H1 (cell line): ENCODE data around the gene NXPH3. TPM values are rescaled to one million over a fixed set of nuclear protein-coding genes. Genes with fewer than 3 reads are reported as not detected.

Source experiments
- CTCF ChIA-PET: fragments of 300-600 bp; sonication (Branson Sonifier 250); formaldehyde crosslinking; loops from one replicate; lab custom pipeline; 2021; ENCODE audit not compliant: partially characterized antibody; lab: Charles Lee
- POLR2A ChIA-PET: fragments of 300-600 bp; sonication (Branson Sonifier 250); formaldehyde crosslinking; loops from one replicate; lab custom pipeline; 2021; ENCODE audit warnings: inconsistent platforms; ENCODE audit not compliant: partially characterized antibody; lab: Charles Lee
- DNase-seq, 2 experiments: peaks; one replicate each; pipeline versions ENCODE4 v3.0.0 to v3.0.0-alpha.2; 2010 to 2022; ENCODE audit warnings: low spot score in 2 of 2, low read depth in 1 of 2, mixed read lengths in 1 of 2
- FAIRE-seq: peaks from 2 replicates; lab custom pipeline; 2011; peaks lifted over from hg19 to GRCh38; lab: Jason Lieb, UNC
- H2AFZ ChIP-seq: 2 replicates; pipeline ENCODE4 v1.8.1; 2012; ENCODE audit warnings: low read length, inconsistent platforms
- H2AK5ac ChIP-seq: 2 replicates; pipeline ENCODE4 v1.6.1; 2013; ENCODE audit warnings: low read depth, low read length
- H2BK120ac ChIP-seq: replicated peaks from 2 replicates; pipeline ENCODE3; 2013; ENCODE audit warnings: low read depth, low read length, inconsistent platforms
- H2BK12ac ChIP-seq: 2 replicates; pipeline ENCODE4 v1.6.1; 2013; ENCODE audit warnings: low read depth, low read length
- H2BK15ac ChIP-seq: 2 replicates; pipeline ENCODE4 v1.6.1; 2013; ENCODE audit warnings: low read length
- H2BK20ac ChIP-seq: 2 replicates; pipeline ENCODE4 v1.6.1; 2013; ENCODE audit warnings: low read length
- H2BK5ac ChIP-seq: 2 replicates; pipeline ENCODE4 v1.6.1; 2013; ENCODE audit warnings: low read depth, low read length
- H3K14ac ChIP-seq: 2 replicates; pipeline ENCODE4 v1.6.1; 2013; ENCODE audit warnings: inconsistent platforms; ENCODE audit not compliant: insufficient read length
- H3K18ac ChIP-seq: 2 replicates; pipeline ENCODE4 v1.6.1; 2013; ENCODE audit warnings: low read length; ENCODE audit errors: extremely low read depth
- H3K23ac ChIP-seq: 2 replicates; pipeline ENCODE4 v1.6.1; 2013; ENCODE audit warnings: inconsistent platforms; ENCODE audit not compliant: insufficient read length
- H3K23me2 ChIP-seq: 2 replicates; pipeline ENCODE4 v1.6.1; 2013; ENCODE audit warnings: low read depth, low read length
- H3K27ac ChIP-seq: 2 replicates; pipeline ENCODE4 v1.6.1; 2011; ENCODE audit warnings: low read depth, low read length, inconsistent platforms
- H3K27me3 ChIP-seq, 4 experiments: replicated peaks in 1 of 4; 1 replicate in 1 of 4; 2 replicates in 3 of 4; pipeline versions ENCODE4 v1.6.1 to v1.8.1; 2011 to 2013; ENCODE audit warnings: low read length in 3 of 4, mild to moderate bottlenecking in 3 of 4, inconsistent platforms in 2 of 4, mixed read lengths in 2 of 4, moderate library complexity in 1 of 4; ENCODE audit not compliant: control insufficient read depth in 3 of 4, insufficient read depth in 3 of 4; ENCODE audit errors: extremely low read depth in 1 of 4
- H3K36me3 ChIP-seq, 4 experiments: 2 replicates each; pipeline versions ENCODE4 v1.6.1 to v1.8.1; 2011 to 2013; ENCODE audit warnings: mild to moderate bottlenecking in 4 of 4, low read length in 3 of 4, moderate library complexity in 2 of 4, control low read depth in 1 of 4, inconsistent platforms in 1 of 4; ENCODE audit not compliant: insufficient read depth in 4 of 4, control insufficient read depth in 2 of 4
- H3K4ac ChIP-seq: replicated peaks from 2 replicates; pipeline ENCODE3; 2013; ENCODE audit warnings: low read length, low read depth, mixed read lengths, inconsistent platforms; ENCODE audit not compliant: insufficient read length
- H3K4me1 ChIP-seq, 4 experiments: replicated peaks in 1 of 4; 1 replicate in 1 of 4; 2 replicates in 3 of 4; pipeline versions ENCODE4 v1.6.1 to v1.8.1; 2011 to 2013; ENCODE audit warnings: low read length in 3 of 4, inconsistent platforms in 2 of 4, mixed read lengths in 1 of 4; ENCODE audit not compliant: insufficient read depth in 4 of 4, control insufficient read depth in 3 of 4
- H3K4me2 ChIP-seq, 2 experiments: 2 replicates each; pipeline versions ENCODE4 v1.6.1 to v1.8.1; 2011 to 2013; ENCODE audit warnings: low read depth in 2 of 2, low read length in 2 of 2, control low read depth in 1 of 2, inconsistent platforms in 1 of 2, mild to moderate bottlenecking in 1 of 2; ENCODE audit not compliant: insufficient read depth in 1 of 2
- H3K4me3 ChIP-seq, 4 experiments: fragments of 200-600, 300-600 bp in 1 of 4; sonication (generic), shearing (Covaris generic), sonication (Bioruptor Twin) in 1 of 4; 2 replicates each; pipeline versions ENCODE4 v1.5.1 to v1.8.1; 2011 to 2016; ENCODE audit warnings: low read length in 4 of 4, low read depth in 3 of 4, control low read depth in 2 of 4, inconsistent platforms in 2 of 4, mild to moderate bottlenecking in 2 of 4, mixed read lengths in 1 of 4, moderate library complexity in 1 of 4; ENCODE audit not compliant: insufficient read depth in 2 of 4; ENCODE audit errors: extremely low read depth in 1 of 4
- H3K56ac ChIP-seq: replicated peaks from 2 replicates; pipeline ENCODE3; 2013; ENCODE audit warnings: low read depth, mild to moderate bottlenecking, mixed read lengths, low read length, inconsistent platforms; ENCODE audit not compliant: insufficient read length
- H3K79me1 ChIP-seq: 2 replicates; pipeline ENCODE4 v1.6.1; 2013; ENCODE audit warnings: low read depth, low read length, control low read depth
- H3K79me2 ChIP-seq, 2 experiments: 2 replicates each; pipeline versions ENCODE4 v1.6.1 to v1.8.1; 2012 to 2013; ENCODE audit warnings: low read length in 2 of 2, mild to moderate bottlenecking in 2 of 2, inconsistent platforms in 1 of 2; ENCODE audit not compliant: insufficient read depth in 2 of 2, control insufficient read depth in 1 of 2
- H3K9ac ChIP-seq, 4 experiments: replicated peaks in 1 of 4; 1 replicate in 1 of 4; 2 replicates in 3 of 4; pipeline versions ENCODE4 v1.6.1 to v1.8.1; 2011 to 2013; ENCODE audit warnings: low read depth in 3 of 4, low read length in 3 of 4, control low read depth in 2 of 4, mild to moderate bottlenecking in 2 of 4, moderate library complexity in 2 of 4, inconsistent platforms in 1 of 4; ENCODE audit errors: extremely low read depth in 1 of 4
- H3K9me3 ChIP-seq, 2 experiments: 2 replicates each; pipeline versions ENCODE4 v1.6.1 to v1.8.1; 2012 to 2013; ENCODE audit warnings: mild to moderate bottlenecking in 2 of 2, moderate library complexity in 2 of 2, control low read depth in 1 of 2, inconsistent platforms in 1 of 2, low read depth in 1 of 2, low read length in 1 of 2, mixed read lengths in 1 of 2; ENCODE audit not compliant: insufficient read depth in 2 of 2
- H4K20me1 ChIP-seq, 2 experiments: replicated peaks in 1 of 2; 2 replicates each; pipeline versions ENCODE3 to v1.8.1; 2011 to 2013; ENCODE audit warnings: inconsistent platforms in 2 of 2, low read length in 2 of 2, mild to moderate bottlenecking in 1 of 2; ENCODE audit not compliant: insufficient read depth in 2 of 2, control insufficient read depth in 1 of 2
- H4K5ac ChIP-seq: 2 replicates; pipeline ENCODE4 v1.6.1; 2013; ENCODE audit warnings: low read length, low read depth, mixed read lengths, inconsistent platforms; ENCODE audit not compliant: insufficient read length
- H4K8ac ChIP-seq: 2 replicates; pipeline ENCODE4 v1.8.0; 2013; ENCODE audit warnings: mild to moderate bottlenecking, moderate library complexity, low read length, inconsistent platforms; ENCODE audit not compliant: insufficient read depth; ENCODE audit errors: extremely low read depth
- H4K91ac ChIP-seq: replicated peaks from 2 replicates; pipeline ENCODE3; 2013; ENCODE audit warnings: low read length, mixed read lengths, inconsistent platforms; ENCODE audit not compliant: insufficient read length
- ATF3 ChIP-seq: IDR thresholded peaks from 2 replicates; pipeline ENCODE4 v1.6.1; 2011; ENCODE audit warnings: low read depth, mild to moderate bottlenecking, low read length; ENCODE audit not compliant: insufficient read depth
- BACH1 ChIP-seq: IDR thresholded peaks from 2 replicates; pipeline ENCODE4 v1.6.1; 2012; ENCODE audit warnings: low read length, improper control_type of control experiment
- CBX5 ChIP-seq: fragments of 300-800, 300-1000 bp; sonication (generic); IDR thresholded peaks from 2 replicates; pipeline ENCODE4 v1.7.1; 2016; ENCODE audit warnings: antibody characterized with exemption, low read length, low read depth
- CBX8 ChIP-seq: fragments of 300-800, 300-1000 bp; sonication (generic); IDR thresholded peaks from 2 replicates; pipeline ENCODE4 v1.7.1; 2016; ENCODE audit warnings: low read depth, low read length, borderline replicate concordance
- CTBP2 ChIP-seq: IDR thresholded peaks from 2 replicates; pipeline ENCODE4 v1.7.0; 2011; ENCODE audit warnings: borderline replicate concordance, mild to moderate bottlenecking, moderate library complexity, mixed read lengths, low read length; ENCODE audit not compliant: insufficient read depth, insufficient read length
- HDAC6 ChIP-seq: IDR thresholded peaks from one replicate; pipeline ENCODE4 v1.7.1; 2012; ENCODE audit warnings: low read depth, mild to moderate bottlenecking, inconsistent platforms, low read length, moderate library complexity
- KDM5A ChIP-seq: fragments of 200-600 bp; IDR thresholded peaks from 2 replicates; pipeline ENCODE4 v1.7.1; 2012; ENCODE audit warnings: mild to moderate bottlenecking, low read length, inconsistent platforms, mixed read lengths
- POLR2A ChIP-seq, 2 experiments: IDR thresholded peaks; 1 replicate in 1 of 2; 2 replicates in 1 of 2; pipeline ENCODE4 v1.6.1; 2011; ENCODE audit warnings: low read depth in 2 of 2, low read length in 2 of 2, mild to moderate bottlenecking in 2 of 2; ENCODE audit errors: control extremely low read depth in 1 of 2
- SIX5 ChIP-seq: IDR thresholded peaks from 2 replicates; pipeline ENCODE4 v1.6.1; 2011; ENCODE audit warnings: mild to moderate bottlenecking, low read depth, low read length
- SRF ChIP-seq: IDR thresholded peaks from 2 replicates; pipeline ENCODE4 v1.6.1; 2011; ENCODE audit warnings: mild to moderate bottlenecking, low read depth, low read length, moderate library complexity
- TAF7 ChIP-seq: optimal IDR thresholded peaks from 2 replicates; pipeline ENCODE3; 2011; ENCODE audit warnings: low read depth, mild to moderate bottlenecking, inconsistent platforms, low read length, moderate library complexity, borderline replicate concordance
- TBP ChIP-seq: IDR thresholded peaks from 2 replicates; pipeline ENCODE4 v1.6.1; 2011; ENCODE audit warnings: low read depth, low read length, improper control_type of control experiment
- WGBS, 2 experiments: shearing (Covaris generic) in 1 of 2; methylation state at CpG; one replicate each; pipeline versions ENCODE4 v1.1.6 to v1.1.7; 2013 to 2015; ENCODE audit warnings: low lambda C conversion rate in 2 of 2, mixed read lengths in 2 of 2, inconsistent platforms in 1 of 2, low coverage in 1 of 2, missing lambda C conversion rate in 1 of 2; ENCODE audit not compliant: insufficient replicate concordance in 2 of 2, insufficient coverage in 1 of 2, insufficient read length in 1 of 2; ENCODE audit errors: extremely low coverage in 1 of 2, missing lambda C conversion rate in 1 of 2; 5-methylcytosine and 5-hydroxymethylcytosine counted together
- polyA plus RNA-seq, 7 experiments: library from polyadenylated mRNA; depleted of rRNA in 3 of 7; stranded (reverse) in 5 of 7; unstranded in 2 of 7; fragments of >200 nt in 5 of 7; fragments of 200-250 nt in 2 of 7; gene quantifications; 1 replicate in 5 of 7; 2 replicates in 1 of 7; 4 replicates in 1 of 7; pipeline versions ENCODE4 v1.2.1 to v1.2.3, GENCODE V29; 2011 to 2013; ENCODE audit warnings: missing spikeins in 2 of 7, mixed read lengths in 2 of 7
- total RNA-seq: library from RNA; stranded (reverse); fragmentation: NEBNext Ultra II Directional; extraction: Animal tissue kit (Norgen Biotek cat#: 25700); gene quantifications from 2 replicates; pipeline ENCODE4 v1.2.1, GENCODE V29; 2021

NXPH3 gene
- total and polyA plus RNA-seq, 2 of the 8 experiments (the other 6 are each of a cell fraction or from before 2014, with no cell fraction given), result 2.5 to 3.7 TPM

- Histone ChIP-seq H2BK5ac (no peak overlapping the region), H3K4me3 (no peak overlapping the region), H3K4me1 (peaks cover 0 to 27% (median 10%) of the 10 kb centered on the region in 4 experiments; a peak in 6 of 7 replicates), H3K9ac (no peak overlapping the region), H3K18ac (no peak overlapping the region), H2AK5ac (peak overlapping the region; percentile 76; the same call in 1 of the 2 replicates), H2BK15ac (peak overlapping the region; percentile 47; the same call in 1 of the 2 replicates), H4K8ac (no peak overlapping the region; the same call in 1 of the 2 replicates), H3K56ac (no peak overlapping the region), H2AFZ (no peak overlapping the region), H2BK120ac (no peak overlapping the region), H4K91ac (no peak overlapping the region), H3K4ac (no peak overlapping the region), H3K23me2 (peaks cover 11% of the 10 kb centered on the region), H3K23ac (no peak overlapping the region), H3K9me3 (no peaks in the 10 kb centered on the region), H4K20me1 (peaks cover 0 to 2% of the 10 kb centered on the region in 2 experiments), H2BK20ac (0 out of 2 replicates have a peak overlapping the region, but pooled peaks have one; percentile 9), H3K79me1 (no peaks in the 10 kb centered on the region), H4K5ac (no peak overlapping the region), H3K4me2 (no peak overlapping the region), H2BK12ac (peak overlapping the region; percentile 68; the same call in 1 of the 2 replicates), H3K27ac (no peak overlapping the region), H3K79me2 (no peaks in the 10 kb centered on the region), H3K14ac (no peak overlapping the region), H3K27me3 (peaks cover 4 to 18% (median 11%) of the 10 kb centered on the region in 4 experiments; a peak in 6 of 7 replicates), H3K36me3 (no peaks in the 10 kb centered on the region)
- ChIA-PET POLR2A (no interaction called here), CTCF (interaction anchor here (0.5 to 10.3 kb wide), 14 partner anchors 8 to 284 kb away, joined by 3 to 310 read pairs (median 6); partner anchors contain the start of gene SLC35B1)
- no peak for FAIRE-seq
- no peak for DNase-seq
- WGBS, 2 experiments, result 86% methylated on average over 15 of the region's 15 CpGs; no CpG with 5 or more reads in 1 of the 2 experiments
- TF ChIP-seq CTBP2 (no peak), SRF (no peak), KDM5A (no peak), ATF3 (no peak), SIX5 (no peak), HDAC6 (no peak), TBP (no peak), CBX5 (no peak), POLR2A (IDR thresholded peaks at IDR 0.05; ENCODE audit: control extremely low read depth in 1 of 2, low read depth in 2 of 2, low read length in 2 of 2) (no peak), CBX8 (no peak), TAF7 (no peak), BACH1 (no peak)
These were observed 2.0 kb upstream of the NXPH3 start for GRCh38 chr17:49573510-49574322.
